Nephron (organoid): ENCODE results near the gene ESRRB.
A peak's percentile ranks its signal among the peaks of the same experiment; 100 is the strongest.

Source experiments
- H3K27ac Mint-ChIP-seq, 3 experiments: 2 replicates each; pipeline ENCODE4 v1.8.0; 2020; ENCODE audit warnings: mixed read lengths in 3 of 3, mild to moderate bottlenecking in 2 of 3, moderate library complexity in 1 of 3
- H3K27me3 Mint-ChIP-seq: 2 replicates; pipeline ENCODE4 v1.8.0; 2021; ENCODE audit warnings: low read depth, mild to moderate bottlenecking, moderate library complexity, mixed read lengths
- H3K36me3 Mint-ChIP-seq: 2 replicates; pipeline ENCODE4 v1.8.0; 2020; ENCODE audit warnings: low read depth, mixed read lengths
- H3K4me1 Mint-ChIP-seq: 2 replicates; pipeline ENCODE4 v1.8.0; 2020; ENCODE audit warnings: mixed read lengths
- H3K4me3 Mint-ChIP-seq, 3 experiments: 2 replicates each; pipeline ENCODE4 v1.8.0; 2020; ENCODE audit warnings: mild to moderate bottlenecking in 3 of 3, mixed read lengths in 3 of 3, moderate library complexity in 2 of 3
- H3K9me3 Mint-ChIP-seq: 2 replicates; pipeline ENCODE4 v1.8.0; 2020; ENCODE audit warnings: mixed read lengths
- TF ChIP-seq, protein P1 (sequence below), 3 experiments: fragments of 200-600 bp; sonication (generic); IDR thresholded peaks; one replicate each; pipeline ENCODE4 v1.5.0; 2021; ENCODE audit warnings: antibody characterized with exemption in 3 of 3; ENCODE audit not compliant: unreplicated experiment in 3 of 3

Gene ESRRB

DNA sequence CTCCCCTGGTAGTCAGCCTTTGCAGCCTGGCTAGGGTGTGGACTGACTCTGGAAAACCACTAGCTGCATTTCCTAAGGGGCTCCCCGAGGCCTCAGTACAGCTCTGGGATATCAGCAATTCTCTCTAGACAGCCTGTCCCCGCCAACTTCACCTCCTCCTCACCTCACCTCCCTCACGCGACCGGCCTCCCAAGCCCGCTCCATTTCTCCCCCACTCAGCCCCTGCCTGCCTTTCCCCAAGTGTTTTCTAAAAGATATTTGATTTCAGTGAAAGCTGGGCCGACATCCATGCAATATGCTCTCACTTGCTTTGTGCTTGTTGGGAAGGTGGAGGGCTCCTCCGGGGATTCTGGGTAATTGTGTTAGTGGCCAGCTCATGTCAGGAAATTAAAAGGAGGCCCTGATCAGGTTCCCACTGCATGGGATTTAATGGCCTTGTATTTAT is 91.8 kb downstream of the ESRRB start:
- Mint-ChIP-seq H3K4me3 (peak overlapping the region in 1 of 3 experiments; percentile 28), H3K4me1 (peaks cover 45% of the 10 kb centered on the region)

DNA sequence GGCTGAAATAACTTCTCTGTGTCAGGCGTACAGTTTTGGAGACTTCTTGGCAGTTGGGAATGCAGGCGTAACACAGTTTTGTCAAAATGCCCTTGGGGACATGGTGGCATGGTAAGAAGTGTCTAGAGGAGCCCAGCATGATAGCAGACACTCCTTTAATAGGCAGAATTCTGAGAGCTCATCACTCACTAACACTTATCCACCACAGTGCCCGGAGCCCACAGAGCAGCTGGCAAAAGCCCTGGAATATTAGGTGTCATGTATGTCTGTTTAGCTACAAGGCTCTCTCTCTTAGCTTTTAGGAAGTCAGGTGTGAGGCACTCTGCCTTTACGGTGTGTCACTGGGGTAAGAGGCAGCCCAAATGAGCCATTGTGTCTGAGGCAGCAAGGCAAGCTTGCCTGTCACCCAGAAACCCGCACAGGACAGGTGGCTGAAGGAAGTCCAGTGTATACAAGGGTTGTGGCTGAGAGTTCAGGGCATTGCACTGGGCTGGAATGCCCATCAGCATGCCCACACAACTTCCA is 96.3 kb downstream of the ESRRB start:
- Mint-ChIP-seq H3K27ac (no peak overlapping the region), H3K4me3 (no peak overlapping the region), H3K36me3 (no peaks in the 10 kb centered on the region), H3K4me1 (peaks cover 54% of the 10 kb centered on the region), H3K9me3 (no peaks in the 10 kb centered on the region), H3K27me3 (peaks cover 19% of the 10 kb centered on the region)
- TF ChIP-seq, protein P1, sequence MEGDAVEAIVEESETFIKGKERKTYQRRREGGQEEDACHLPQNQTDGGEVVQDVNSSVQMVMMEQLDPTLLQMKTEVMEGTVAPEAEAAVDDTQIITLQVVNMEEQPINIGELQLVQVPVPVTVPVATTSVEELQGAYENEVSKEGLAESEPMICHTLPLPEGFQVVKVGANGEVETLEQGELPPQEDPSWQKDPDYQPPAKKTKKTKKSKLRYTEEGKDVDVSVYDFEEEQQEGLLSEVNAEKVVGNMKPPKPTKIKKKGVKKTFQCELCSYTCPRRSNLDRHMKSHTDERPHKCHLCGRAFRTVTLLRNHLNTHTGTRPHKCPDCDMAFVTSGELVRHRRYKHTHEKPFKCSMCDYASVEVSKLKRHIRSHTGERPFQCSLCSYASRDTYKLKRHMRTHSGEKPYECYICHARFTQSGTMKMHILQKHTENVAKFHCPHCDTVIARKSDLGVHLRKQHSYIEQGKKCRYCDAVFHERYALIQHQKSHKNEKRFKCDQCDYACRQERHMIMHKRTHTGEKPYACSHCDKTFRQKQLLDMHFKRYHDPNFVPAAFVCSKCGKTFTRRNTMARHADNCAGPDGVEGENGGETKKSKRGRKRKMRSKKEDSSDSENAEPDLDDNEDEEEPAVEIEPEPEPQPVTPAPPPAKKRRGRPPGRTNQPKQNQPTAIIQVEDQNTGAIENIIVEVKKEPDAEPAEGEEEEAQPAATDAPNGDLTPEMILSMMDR (IDR thresholded peaks at IDR 0.05; ENCODE audit: unreplicated experiment in 3 of 3): no peak

More for the DNA sequence above, 91.8 kb downstream of the ESRRB start:
- no peaks in the 10 kb centered on the region for H3K36me3 Mint-ChIP-seq
- peak overlapping the region; percentile 72 to 80 (median 77) for H3K27ac Mint-ChIP-seq
- TF ChIP-seq, protein P1 (IDR thresholded peaks at IDR 0.05; ENCODE audit: unreplicated experiment in 3 of 3): no peak
- peaks cover 22% of the 10 kb centered on the region for H3K27me3 Mint-ChIP-seq
- no peaks in the 10 kb centered on the region for H3K9me3 Mint-ChIP-seq

DNA sequence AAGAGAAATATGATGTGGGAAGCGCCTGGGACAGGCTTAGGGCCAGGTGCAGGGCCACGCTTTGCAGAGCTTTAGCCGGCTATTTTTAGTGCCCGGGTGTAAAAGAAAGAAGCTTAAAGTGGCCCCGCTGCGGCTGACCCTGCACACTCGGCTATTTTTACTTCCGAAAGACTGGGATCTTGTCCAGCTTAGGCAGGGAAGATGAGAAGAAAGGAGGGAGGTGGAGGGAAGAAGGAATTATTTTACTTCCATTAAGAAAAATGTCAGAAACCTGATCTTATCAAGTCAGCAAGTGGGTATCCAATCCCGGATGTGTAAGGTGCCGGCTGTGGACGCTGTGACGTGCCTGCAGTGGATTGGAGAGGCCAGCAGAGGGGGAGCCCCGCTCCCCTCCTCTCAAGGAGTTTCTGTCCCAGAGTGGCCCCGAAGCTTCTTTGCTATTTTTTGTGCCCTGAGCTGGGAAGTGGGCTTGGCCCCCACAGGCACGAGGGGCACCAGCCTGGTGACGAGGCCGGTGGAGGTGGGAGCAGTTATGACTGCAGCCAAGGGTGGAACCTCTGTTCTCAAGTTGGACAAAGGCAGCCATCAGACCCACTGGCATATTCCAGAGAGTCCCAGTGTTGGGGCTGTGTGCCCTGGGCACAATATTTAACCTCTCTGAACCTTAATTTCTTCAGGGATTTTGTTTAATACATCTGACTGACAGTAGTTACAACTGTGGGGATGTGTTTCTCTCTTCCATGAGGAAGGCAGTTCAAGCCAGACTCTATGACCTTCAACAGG is 97.7 kb downstream of the ESRRB start:
- H3K27ac Mint-ChIP-seq: peak overlapping the region; percentile 19 to 50 (median 47)
- peak overlapping the region; percentile 28 to 50 (median 48) for H3K4me3 Mint-ChIP-seq
- TF ChIP-seq, protein P1 (IDR thresholded peaks at IDR 0.05; ENCODE audit: unreplicated experiment in 3 of 3): peak; percentile 25 to 38 (median 29)
- H3K27me3 Mint-ChIP-seq: peaks cover 21% of the 10 kb centered on the region
- H3K36me3 Mint-ChIP-seq: no peaks in the 10 kb centered on the region
- H3K4me1 Mint-ChIP-seq: peaks cover 41% of the 10 kb centered on the region
- no peaks in the 10 kb centered on the region for H3K9me3 Mint-ChIP-seq

DNA sequence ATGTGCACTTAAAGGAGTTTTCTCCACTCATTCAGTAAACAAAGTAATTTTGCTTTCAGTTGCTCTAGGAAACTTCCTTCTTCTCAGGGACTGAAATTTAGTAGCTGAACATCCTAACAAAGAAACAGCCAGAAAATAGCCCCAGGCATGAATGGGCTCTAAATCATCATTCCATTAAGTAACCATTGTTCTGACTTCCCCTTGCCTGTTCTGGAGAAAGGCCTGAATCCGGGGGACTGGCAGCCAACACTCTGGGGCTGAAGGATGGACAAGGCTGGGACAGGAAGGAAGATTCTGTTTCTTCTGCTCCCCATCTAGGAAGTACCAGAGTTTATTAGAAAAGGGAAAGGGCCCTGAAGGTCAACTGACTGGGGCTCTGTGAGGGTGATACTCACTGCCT is 104.5 kb downstream of the ESRRB start:
- TF ChIP-seq, protein P1 (IDR thresholded peaks at IDR 0.05; ENCODE audit: unreplicated experiment in 3 of 3): no peak
- Mint-ChIP-seq H3K27ac (no peak overlapping the region), H3K27me3 (peaks cover 11% of the 10 kb centered on the region), H3K36me3 (peaks cover 4% of the 10 kb centered on the region), H3K4me3 (no peak overlapping the region), H3K9me3 (no peaks in the 10 kb centered on the region), H3K4me1 (peaks cover 2% of the 10 kb centered on the region)

DNA sequence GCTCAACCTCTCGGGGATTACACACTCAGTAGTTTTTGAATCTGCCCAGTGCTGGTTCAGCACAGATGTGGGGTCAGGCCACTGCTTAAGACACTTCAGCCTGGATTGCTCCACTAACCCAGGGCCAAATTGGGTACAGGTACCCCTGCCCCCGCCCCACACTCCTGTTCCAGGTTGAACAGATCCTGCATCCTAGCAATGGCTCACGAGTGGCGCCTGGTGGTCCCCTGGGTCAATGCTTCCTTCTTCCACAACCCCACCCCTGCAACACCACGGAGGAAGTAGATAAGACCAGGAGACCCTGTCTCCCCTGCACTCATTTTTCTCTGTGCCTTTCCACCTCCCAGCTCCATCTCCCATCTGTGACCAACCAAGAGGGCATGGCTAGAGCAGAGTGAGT is 108.4 kb downstream of the ESRRB start:
- Mint-ChIP-seq H3K27ac (no peak overlapping the region), H3K27me3 (peaks cover 18% of the 10 kb centered on the region), H3K4me3 (no peak overlapping the region), H3K9me3 (no peaks in the 10 kb centered on the region), H3K4me1 (peaks cover 31% of the 10 kb centered on the region), H3K36me3 (peaks cover 4% of the 10 kb centered on the region)
- TF ChIP-seq, protein P1 (IDR thresholded peaks at IDR 0.05; ENCODE audit: unreplicated experiment in 3 of 3): no peak
